CD4-positive, alpha-beta T cell treated with Interleukin-6 at 100 ng/mL for 8 hours (primary cell): ENCODE results near the gene SAG.
"Not testable (repeated sequence)": the region's sequence is repeated elsewhere in the genome, so short reads cannot be mapped to it uniquely, and the experiment has no call there.

Experiments used
- DNase-seq: peaks from one replicate; pipeline ENCODE4 v3.0.0-alpha.2; 2020; ENCODE audit warnings: mixed read lengths, low spot score

Gene SAG

DNA sequence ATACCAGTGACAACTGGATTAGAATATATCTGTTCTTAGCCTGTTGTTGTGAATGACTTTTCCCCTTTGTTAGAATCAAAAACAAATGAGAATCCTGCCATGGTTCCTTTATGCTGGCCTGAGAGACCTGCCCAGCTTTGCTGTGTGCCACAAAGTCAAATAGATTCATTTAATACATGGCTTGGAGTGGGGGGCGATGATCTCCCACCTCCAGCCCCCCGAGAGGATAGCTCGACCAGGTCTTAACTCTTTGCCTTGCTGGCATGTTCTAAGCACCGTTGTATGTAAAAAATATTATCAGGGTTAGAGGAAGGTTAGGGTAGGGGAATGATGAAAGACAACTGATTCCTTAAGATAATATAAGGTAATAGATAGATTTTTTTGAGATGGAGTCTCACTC is 24.5 kb downstream of the SAG start:
- DNase-seq = no peak

DNA sequence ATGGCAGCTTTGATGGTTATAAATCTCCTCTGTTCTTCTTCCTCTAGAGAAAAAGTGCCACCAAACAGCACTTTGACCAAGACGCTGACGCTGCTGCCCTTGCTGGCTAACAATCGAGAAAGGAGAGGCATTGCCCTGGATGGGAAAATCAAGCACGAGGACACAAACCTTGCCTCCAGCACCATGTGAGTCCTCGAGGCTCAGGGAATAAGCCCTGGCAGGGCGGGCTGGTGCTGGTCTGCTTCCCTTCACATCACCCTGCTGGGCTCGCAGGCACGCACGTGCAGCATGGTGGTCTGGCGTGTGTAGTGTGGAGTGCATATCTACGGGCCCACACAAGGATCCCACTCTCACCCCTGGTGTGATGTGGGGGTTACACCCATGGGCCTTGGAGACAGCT is 27.3 kb downstream of the SAG start:
- DNase-seq = no peak

GRCh38 chr2:233336091-233336490 is 28.5 kb downstream of the SAG start:
- DNase-seq = not testable (repeated sequence)

DNA sequence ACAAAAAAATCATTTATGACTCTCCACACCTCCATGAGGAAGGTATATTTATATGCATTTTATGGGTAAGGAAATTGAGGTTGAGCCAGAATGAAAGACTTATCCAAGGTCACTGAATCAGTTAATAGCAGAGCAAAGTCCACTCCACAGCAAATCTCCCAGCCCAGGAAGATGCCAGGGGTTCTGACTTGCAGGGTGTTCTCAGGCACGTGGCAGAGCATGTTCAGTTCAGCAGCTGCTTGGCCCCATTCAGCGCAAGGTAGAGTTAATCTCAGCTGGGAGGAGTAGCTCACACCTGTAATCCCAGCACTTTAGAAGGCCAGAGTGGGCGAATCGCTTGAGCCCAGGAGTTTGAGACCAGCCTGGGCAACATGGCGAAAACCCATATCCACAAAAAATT is 28.9 kb downstream of the SAG start:
- no peak for DNase-seq

DNA sequence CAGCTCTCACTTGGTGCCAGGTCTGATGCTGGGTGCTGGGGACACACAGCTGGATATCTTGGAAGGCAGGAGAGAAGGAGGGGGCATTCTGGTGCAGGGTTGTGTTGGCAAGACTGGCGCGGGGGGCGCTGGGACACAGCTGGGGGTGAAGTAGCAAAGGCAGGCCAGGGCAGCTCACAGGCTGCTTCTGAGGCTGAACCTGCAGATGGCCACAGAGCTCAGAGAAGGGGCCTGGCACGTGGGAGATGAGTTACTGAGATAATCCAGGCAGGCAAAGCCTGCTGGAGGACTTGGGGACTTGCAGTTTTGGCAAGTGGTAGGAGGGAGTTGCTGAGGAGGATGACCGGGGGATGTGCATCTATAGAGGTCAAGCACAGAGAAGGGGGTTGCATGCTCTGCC is 30.4 kb downstream of the SAG start:
- no peak for DNase-seq

DNA sequence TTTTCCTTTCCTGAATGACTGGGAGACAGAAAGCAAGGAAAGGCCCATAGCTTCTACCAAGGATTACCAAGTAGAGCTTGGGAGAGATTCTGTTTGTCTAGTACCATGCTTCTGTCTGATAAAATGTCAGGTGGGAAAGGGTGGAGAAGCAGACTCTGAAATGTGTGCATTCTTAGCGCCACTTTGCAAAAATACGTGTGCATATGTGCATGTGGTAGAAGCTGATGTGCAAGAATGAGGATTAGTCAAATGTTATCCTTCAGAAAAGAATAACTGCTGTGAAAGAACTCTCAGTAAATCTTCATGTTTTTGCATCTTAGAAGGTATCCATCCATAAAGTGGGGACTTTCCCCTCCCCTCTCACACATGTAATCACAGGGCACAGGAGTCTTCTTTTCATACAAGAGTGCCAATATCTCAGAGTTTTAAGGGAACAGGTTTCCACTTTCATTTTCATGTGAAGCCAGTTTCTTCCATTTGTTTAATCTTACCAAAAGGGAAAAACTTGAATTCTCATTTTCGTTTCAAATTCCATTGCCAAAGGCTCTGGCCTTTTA is 31.3 kb downstream of the SAG start:
- DNase-seq = no peak

DNA sequence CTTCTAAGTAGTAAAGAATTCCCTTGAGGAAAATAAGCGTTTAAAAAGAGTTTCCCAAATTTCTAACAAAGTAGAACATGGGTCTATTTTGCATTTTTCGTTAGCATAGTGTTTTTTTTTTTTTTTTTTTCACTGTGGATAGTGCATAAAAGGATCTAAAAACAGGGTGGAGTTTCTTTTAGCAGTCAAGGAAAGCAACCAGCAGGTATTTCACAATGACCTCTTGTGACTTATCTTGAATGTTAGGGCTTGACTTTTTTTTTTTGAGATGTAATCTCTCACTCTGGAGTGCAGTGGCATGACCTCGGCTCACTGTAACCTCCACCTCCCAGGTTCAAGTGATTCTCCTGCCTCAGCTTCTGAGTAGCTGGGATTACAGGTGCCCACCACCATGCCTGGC is 31.8 kb downstream of the SAG start:
- DNase-seq = no peak

- DNase-seq = no peak
Observed at GRCh38 chr2:233341296-233341695, 33.7 kb downstream of the SAG start.

DNA sequence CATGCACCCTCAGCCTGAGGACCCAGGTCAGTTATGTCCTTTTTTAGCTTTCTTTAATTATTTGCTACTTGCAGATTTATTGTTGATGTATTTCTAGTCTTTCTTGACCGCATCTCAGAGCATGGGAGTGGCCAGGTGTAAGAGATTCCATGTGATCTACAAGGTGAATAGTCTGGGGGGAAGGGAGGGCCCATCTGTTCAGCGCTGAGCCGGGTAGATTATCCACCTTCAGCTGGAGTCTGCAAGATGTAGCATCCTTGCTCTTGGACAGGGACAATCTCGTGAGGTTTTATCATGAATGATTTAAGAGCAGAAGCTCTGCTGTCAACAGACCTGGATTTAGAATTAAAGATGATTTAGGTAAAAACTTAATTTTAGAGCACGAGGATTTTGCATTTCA is 34.7 kb downstream of the SAG start:
- no peak for DNase-seq

DNA sequence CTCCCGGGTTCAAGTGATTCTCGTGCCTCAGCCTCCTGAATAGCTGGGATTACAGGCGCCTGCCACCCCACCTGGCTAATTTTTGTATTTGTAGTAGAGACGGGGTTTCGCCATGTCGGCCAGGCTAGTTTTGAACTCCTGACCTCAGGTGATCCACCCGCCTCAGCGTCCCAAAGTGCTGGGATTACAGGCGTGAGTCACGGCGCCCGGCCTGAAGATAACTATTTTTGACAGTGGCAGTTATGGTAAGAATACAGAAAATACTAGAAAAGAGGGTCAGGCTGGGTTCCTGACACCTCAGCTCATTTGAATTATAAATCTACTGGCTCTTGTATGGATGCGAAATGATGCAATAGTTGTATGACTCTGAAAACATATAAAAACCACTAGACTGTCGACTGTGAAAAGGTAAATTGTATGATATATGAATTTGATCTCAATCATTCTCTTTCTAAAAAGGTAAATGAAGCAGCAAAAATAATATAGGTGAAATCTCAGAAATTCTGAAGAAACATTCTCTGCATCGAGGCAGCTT is 35.6 kb downstream of the SAG start:
- DNase-seq = no peak

- DNase-seq = no peak
Observed at GRCh38 chr2:233346376-233346775, 38.8 kb downstream of the SAG start.

- no peak for DNase-seq
Observed at GRCh38 chr2:233346930-233347329, 39.3 kb downstream of the SAG start.

DNA sequence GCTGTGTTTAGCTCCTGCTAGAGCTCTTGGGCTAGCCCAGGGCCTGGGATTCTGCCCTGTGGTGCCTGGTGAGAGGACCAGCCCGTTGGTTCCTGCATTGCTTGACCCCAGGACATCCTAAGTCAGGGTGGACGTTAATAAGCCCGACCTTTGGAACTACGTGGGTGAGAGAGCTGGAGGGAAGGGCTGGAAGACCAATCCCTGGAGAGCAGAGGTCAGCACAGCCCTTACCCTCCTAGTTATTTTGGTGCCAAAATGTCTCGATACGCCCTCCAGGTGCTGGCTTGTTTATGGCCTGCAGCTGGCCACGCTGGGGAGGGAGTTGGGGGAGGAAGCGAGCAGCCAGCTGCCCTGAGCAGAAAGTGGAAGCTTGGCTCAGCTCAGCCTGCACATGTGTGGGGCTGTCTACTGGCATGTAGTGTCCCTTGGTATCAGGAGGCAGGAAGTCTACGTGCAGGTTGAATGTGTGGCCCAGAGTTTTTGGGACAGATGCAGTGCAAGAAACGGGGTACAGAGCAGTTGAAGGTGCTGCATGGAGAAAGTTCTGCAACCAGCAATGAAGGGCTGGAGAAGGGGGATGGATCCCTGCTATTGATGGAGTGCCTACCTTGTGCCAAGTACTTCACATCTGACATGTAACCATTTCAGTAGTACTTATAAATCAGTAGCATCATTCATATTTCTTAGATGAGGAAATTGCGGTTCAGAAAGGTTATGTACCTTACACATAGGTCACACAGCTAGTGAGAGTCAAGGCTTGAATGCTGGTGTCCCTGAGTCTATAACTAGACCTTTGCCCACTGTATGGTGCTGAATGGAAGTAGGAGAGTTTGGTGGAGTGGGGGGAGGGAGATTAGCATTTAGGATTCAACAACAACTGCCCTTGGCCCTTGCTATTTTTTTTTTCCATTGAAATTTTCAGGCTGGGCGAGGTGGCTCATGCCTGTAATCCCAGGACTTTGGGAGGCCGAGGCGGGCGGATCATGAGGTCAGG is 41.7 kb downstream of the SAG start:
- DNase-seq = no peak

- peak; percentile 33 for DNase-seq
Observed at GRCh38 chr2:233350708-233351107, 43.1 kb downstream of the SAG start.

DNA sequence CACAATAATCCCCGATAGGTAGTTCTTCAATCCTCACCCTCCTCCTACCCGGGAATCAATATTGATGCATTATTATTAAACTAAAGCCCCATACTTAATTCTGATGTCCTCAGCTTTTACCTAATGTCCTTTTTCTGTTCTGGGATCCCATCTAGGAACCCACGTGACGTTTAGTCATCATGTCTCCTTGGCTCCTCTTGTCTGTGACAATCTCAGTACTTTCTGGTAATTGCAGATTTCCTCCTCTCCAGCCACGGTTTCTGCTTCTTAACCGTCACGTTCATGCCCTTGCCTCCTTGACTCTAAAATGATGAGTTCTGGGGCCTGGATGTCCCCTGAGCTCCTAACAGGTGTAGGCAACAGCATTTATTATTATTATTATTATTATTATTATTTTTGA is 43.8 kb downstream of the SAG start:
- no peak for DNase-seq

DNA sequence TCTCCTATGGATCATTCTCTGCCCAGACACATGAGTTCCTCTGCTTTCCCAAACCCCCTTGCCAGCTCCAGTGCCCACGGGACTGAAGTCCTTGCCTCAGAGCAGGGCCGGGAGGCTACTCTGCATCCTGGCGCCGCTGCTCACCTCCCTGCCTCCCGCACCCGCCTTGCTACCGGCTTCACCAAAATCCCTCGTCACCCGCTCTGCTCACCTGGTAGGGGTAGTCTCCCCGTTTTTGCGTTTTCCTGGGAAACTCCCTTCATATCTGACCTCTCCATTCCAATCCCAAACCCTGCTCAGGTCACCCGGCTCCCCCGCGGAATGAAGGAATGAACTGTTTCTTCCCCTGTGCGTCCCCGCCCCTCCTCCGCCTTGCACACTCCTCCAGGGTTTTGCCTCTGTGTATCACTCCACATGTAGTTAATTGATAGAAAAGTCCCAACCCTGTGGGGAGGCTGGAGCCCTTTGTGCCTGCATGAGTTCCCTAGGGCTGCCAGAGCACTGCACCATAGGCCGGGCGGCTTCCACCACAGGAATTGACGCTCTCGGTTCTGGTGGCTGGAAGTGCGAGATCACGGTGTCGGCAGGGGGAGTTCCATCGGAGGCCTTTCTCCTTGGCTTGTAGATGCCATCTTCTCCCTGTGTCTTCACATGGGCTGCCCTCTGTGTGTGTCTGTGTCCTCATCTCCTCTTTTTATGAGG is 44.7 kb downstream of the SAG start:
- no peak for DNase-seq

DNA sequence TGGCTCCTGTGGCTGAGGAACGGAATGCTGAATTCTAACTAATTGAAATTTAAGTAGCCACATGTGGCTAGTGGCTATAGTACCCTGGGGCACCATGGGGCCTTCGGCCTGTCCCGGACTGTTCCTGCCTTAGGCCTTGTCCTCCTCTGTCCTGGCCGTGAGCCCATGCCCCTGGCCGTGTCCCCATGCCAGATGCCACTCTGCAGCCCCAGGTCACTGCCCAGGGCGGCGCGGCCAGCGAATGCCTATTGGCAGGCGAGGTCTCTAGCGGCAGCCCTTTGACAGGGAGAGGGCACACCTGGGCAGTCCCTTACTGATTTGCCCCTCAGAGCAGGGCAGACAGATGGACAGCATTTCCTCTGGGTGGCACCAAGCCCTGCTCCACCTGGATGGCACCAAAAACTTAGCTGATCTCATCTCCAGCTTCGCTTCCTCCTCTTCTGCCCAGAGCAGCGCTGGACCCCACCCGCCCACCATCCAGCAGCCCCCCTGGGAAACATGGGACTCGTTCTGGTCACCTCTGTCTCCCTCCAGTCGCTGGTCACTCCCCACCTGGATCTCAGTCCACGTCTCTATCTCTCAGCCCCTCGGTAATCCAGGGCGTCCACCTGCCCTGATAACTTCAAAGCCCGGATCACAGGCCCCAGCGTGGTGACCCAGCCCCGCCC is 45.6 kb downstream of the SAG start:
- DNase-seq = no peak

DNA sequence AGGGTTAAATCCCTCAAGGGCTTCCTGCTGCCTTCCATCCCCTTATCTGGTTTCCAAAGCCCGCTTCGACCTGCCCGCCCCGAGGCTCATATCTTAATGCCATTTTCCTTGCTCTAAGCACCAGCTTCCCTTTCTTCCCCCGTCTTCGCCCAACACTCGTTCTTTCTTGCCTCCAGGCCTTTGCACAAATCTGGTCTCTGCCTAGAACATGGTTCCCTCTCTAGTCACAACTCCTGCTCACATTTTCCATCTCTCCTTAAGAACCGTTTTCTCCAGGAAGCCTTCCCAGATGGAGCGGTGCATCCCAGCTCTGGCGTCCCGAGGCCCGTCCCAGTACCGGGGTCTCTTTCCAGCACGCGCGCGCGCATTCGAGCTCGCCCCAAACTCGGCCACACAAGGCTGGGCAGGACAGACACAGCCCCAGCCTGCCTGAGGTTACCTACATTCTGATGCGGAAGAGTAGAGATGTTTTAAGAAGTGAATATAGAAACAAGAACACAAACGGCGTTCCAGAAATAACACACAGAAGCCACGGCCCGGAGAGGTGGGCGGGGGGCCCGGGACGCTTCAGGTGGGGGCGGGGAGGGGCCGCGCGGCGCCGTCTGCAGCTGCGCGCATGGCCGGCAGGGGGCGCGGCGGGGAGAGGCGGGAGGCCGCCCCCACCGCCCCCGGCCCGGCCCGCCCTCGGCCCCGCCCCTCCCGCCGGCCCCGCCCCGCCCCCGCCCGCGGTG is 46.3 kb downstream of the SAG start, which contains the start of gene DGKD:
TSS of gene DGKD (plus strand) at position 726 of the 731 bp plus-strand sequence. CDS start 25 bp downstream, outside the sequence.
- DNase-seq = peak; percentile 68

GRCh38 chr2:233354500-233354924 is 46.9 kb downstream of the SAG start:
- DNase-seq = no peak

GRCh38 chr2:233354971-233355574 is 47.5 kb downstream of the SAG start:
- DNase-seq = no peak

DNA sequence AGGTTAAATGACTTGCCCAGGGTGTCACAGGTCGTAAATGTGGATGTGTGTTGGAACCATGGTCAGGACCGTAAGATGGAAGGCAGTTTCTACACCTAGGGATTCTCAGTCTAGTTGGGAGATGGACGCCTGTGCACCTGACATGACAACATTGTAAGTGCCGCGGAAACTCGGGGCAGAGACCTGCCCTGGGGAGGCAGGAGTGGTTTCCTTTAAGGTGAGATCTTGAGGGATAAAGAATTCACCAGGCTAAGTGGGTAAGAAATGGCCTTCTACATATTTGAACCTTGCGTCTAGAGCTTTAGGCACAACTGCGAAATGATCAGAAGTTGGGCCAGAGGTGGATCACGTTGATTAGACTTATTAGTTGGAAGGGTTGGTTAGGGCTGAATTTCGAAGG is 48.3 kb downstream of the SAG start:
- no peak for DNase-seq
